DMS114 treated with DMSO at 0.1 percent for 48 hours (cell line): ENCODE results near the gene DCST2.

Experiments
- DNase-seq: peaks from one replicate; lab custom pipeline; 2025; ENCODE audit not compliant: unreplicated experiment; lab: John Stamatoyannopoulos, UW

The DCST2 gene

DNA sequence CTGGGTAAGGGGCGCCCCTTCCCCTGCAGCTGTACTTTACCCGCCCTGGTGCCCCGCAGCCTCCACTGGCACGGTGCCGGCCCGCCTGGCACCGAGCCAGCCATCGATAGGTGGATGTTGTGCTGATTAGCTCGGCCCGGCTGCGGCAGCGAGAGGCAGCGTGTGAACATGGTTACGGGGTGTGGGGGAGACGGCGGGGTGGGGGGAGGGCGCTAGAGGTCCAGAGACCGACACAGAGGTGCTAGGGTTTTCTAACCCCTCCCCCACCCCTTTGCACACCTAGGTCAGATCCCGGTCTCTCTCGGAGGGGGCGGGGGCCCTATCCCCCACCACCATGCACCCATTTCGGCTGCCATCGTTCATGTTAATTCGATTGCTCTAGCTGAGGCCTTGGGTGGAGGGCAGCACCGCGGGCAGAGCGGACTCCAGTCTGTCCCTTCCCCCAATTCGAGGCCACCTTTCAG, 36.6 kb upstream of the DCST2 start:
- no peak for DNase-seq

DNA sequence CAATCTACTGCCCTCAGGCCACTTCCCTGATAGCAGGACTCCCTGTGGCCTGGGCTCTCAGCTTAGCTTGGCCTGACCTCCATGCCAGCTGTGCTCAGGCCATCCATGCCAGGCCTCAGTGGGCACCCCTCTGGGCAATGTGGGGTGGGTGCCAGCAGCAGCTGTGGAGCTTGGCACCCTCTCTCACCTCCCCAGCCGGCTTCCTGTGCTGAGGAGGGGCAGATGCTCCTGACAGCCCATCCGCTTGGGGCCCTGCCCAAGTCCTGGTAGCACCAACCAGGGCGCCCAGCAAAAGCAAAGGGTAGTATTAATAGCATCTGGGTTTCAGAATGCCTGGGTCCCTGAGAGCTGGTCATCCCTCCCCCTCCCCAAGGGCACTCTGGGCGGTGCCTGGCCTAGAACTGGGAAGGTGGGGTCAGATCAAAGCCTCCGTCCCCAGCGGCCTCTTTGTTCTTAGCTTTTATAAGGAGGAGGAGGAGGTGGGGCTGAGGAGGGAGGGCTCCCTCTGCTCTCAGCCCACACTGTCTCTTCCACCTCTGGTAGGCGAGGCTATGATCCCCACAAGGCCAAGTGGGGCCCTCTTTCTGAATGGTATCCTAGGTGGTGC, 36.1 kb upstream of the DCST2 start:
- no peak for DNase-seq

DNA sequence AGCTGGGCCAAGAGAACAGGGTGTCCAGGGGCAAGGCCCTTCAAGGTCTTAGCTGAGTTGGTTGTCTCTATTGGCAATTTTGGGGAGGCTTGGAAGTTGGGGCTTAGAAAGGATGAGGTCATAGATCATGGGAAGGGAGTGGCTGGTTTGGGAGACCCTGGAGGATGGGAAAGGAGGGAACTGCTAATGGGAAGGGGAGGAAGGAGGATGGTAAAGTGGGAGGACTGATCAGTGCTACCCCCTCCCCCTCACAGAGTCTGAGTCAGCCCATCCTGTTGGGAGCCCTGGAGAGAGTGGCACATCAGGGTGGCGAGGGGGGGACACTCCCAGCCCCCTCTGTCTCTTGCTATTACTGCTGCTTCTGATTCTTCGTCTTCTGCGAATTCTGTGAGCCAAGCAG, 35.0 kb upstream of the DCST2 start:
- DNase-seq, result no peak

DNA sequence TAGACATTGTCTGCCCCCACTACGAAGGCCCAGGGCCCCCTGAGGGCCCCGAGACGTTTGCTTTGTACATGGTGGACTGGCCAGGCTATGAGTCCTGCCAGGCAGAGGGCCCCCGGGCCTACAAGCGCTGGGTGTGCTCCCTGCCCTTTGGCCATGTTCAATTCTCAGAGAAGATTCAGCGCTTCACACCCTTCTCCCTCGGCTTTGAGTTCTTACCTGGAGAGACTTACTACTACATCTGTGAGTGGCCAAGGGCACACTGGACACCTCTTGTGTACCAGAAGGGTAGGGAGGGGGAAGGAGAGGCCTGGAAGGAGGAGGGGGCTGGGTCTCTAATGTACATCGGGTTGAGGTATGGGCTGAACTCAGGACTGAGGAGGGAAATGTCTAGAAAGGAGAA, 33.2 kb upstream of the DCST2 start:
- DNase-seq, result no peak

DNA sequence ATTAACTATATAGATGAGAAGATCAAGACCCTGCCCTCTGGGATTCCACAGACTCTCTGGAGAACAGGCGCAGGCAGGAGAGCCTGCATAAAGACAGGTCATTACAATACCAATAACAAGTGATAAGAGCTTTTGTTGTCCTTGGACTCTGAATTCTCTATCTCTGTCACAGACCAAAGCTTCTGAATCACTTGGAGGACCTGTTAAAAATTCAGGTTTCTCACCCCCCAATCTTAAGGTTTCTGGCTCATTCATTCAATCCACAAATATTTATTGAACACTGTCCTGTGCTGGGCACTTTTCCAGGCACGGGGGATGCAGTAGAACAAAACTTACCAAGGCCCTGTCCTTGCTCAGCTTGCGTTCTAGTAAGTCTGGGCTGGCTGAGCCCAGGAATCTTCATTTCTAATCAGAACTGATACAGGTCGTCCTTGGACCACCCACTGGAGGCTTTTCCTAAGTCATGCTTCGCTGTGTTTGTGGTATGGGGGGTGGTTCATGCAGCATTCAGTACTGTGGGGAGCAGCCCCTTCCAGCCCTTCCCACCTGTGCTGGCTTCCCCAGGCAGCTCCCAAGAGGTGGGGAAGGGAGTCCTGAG, 31.4 kb upstream of the DCST2 start:
- no peak for DNase-seq

DNA sequence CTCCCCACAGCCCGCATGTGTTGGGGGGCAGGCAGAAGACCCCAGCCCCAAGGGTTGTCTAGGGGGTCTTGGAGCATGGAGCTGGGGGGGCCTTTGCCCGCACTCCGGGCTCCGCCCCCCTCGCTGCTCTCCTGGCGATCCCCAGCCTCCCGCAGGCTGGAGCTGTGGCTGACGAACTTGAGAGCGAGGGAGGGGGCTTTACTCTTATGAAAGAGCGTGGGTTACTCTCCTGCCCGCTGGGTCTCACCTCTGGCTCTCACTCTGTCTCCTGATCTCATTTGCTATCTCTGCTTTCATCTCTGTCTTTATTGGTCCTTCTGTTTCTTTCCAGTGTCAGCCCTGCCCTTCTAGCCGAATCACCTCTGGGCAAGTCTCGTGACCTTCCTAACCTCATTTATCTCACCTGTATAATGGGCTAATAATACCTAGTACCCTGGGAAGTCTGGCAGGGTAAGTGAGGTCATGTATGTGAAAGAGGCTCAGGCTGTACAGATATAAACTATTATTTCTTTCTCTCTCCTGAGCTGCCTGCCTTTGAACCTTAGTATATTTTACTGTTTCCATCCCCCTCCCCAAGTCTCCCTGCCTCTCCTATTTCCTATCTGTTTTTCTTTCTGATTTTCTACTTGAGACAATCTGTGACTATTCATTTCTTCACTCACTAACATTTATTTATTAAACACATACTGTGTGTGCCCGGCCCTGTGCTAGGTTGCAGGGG, 30.7 kb upstream of the DCST2 start:
- DNase-seq, result peak; percentile 56

DNA sequence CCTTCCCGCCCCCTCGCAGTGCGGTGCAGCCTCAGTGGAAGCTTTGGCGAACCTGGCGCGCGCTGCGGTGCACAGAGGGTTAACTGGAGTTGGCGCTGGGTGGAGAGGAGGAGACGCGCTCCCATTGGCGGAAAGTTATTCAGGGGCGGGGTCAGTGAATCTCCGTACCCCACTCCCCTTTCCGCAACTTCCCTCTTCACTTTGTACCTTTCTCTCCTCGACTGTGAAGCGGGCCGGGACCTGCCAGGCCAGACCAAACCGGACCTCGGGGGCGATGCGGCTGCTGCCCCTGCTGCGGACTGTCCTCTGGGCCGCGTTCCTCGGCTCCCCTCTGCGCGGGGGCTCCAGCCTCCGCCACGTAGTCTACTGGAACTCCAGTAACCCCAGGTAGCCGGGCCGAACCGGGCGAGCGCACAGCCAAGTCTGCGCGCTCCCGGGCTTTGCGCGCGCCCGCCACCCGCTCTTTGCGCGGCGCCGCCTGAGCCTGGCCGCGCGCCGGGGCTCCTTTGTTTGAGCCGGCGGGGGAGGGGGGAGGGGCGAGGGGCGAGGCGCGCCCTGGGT, 30.0 kb upstream of the DCST2 start, which contains the start of gene EFNA4:
Gene EFNA4 (plus strand): TSS at position 191 of the 561 bp plus-strand sequence. CDS start 84 bp downstream, at position 275.
- peak; percentile 93 for DNase-seq

DNA sequence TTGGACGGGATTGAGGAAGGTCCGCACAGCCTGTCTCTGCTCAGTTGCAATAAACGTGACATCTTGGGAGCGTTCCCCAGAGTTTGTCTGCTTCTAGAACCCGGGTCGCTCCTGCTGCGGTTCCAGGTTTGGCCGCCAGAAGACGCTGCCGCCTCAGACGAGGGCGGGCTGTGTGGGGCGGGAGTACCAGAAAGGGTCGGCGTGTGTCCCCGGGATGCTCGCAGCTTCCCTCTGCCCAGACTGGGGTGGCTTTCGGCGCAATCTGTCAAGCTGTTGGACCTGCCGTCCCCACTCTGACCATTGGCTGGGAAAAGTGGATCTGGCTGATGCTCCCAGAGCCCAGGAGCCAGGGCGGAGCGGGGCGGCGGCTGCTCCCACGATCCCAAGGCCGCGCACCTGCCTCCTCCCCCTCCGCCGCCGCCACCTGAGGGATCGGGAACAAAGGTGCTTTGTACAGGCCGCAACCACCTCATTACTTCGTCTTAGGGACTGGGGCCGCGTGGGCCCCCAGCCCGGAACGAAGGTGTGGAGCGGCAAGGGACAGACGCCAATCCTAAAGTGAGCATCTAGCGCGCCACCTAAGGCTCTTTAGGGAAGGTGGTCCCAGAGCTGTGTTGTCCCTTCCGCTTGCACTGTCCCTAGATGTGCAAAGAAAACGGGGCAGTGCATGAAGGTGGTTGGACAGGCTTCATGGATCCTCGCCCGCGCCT, 29.3 kb upstream of the DCST2 start:
- DNase-seq, result peak; percentile 75

DNA sequence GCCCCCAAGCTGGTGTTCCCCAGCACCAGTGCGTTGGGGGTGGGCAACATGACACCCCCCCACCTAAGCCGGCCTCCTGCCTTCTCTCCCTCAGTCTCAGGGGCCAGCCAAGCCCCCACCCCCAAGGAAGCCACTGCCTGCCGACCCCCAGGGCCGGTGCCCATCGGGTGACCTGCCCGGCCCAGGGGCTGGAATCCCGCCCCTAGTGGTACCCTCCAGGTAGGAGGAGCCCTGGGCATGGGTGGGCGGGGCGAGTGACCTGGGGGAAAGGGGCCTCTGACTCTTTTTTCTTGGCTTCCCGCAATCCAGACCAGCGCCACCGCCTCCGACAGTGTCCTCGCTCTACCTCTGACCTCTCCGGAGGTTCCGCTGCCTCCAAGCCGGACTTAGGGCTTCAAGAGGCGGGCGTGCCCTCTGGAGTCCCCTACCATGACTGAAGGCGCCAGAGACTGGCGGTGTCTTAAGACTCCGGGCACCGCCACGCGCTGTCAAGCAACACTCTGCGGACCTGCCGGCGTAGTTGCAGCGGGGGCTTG, 28.6 kb upstream of the DCST2 start:
- no peak for DNase-seq

DNA sequence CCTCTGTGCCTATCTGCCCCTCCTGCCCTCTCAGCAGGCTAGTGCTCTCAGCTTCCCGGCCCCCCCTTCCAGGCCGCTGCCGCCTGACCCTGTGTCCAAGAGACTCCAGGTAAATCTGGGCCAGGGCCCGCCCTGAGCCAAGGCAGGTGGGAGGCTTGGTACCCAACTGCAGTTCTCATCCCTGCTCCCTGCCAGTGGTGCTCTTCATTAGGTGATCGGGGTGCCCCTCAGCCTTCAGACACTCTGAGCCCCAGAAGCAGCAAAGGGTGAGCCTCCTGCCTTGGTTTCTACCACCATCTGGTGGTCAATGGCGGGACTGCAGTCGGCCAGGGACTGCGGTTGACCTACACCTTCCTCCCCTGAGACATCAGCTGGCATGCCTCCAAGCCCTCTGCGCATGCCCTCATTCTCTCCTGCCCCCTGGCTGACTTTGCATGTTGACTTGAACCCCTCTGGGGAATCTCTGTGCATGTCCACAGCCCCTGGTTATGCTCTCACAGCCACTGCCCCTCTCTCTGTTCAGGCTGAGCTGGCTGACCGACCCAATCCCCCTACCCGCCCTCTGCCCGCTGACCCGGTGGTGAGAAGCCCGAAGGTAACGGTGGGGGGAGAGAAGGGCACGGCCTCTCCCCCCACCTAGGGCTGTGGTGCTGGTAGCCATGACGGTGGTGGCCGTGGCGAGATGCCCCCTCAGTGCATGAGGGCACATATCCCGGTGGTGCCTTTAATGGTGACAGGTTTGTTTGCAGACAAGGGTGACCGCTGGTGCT, 28.0 kb upstream of the DCST2 start:
- peak; percentile 59 for DNase-seq

DNA sequence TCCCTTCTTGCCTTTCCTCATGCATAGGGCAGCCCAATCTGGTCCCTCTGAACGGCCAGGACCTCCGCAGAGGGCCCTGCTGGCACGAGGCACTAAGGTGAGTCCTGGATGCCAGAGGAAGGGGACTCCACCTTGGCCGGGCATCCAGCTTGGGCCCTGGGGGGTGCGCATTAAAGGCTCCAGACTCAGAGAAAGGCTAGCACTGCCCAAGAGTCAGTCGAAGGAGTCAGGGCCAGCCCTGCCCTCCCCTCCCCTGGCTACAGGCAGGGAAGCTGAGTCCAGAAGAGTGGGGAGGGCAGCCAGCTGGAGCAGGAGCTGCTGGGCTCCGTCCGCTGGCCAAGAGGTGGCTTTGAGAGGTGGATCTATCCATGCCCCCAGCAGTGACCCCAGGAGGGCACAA, 27.2 kb upstream of the DCST2 start:
- DNase-seq, result no peak

DNA sequence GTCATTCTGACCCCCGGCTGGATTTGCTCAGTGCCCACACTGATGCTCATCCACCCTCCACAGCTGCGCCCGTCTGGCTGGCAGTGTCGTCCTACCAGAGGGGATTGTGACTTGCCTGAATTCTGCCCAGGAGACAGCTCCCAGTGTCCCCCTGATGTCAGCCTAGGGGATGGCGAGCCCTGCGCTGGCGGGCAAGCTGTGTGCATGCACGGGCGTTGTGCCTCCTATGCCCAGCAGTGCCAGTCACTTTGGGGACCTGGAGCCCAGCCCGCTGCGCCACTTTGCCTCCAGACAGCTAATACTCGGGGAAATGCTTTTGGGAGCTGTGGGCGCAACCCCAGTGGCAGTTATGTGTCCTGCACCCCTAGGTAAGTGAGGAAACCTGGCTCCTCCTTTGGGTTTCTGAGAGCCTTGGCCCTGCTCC, 24.2 kb upstream of the DCST2 start:
- no peak for DNase-seq

DNA sequence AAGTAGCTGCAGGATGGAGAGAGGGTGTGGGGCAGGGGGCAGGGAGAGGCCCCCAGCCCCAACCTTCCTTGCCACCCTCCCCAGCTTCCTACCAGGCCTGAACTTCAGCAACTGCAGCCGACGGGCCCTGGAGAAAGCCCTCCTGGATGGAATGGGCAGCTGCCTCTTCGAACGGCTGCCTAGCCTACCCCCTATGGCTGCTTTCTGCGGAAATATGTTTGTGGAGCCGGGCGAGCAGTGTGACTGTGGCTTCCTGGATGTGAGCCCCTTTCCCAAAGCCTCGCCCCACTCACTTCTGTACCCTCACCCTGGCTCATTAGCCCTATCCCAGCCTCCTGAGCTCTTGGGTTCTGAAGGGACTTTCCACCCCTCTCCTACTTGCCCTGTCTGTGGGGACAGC, 23.5 kb upstream of the DCST2 start:
- DNase-seq, result no peak

DNA sequence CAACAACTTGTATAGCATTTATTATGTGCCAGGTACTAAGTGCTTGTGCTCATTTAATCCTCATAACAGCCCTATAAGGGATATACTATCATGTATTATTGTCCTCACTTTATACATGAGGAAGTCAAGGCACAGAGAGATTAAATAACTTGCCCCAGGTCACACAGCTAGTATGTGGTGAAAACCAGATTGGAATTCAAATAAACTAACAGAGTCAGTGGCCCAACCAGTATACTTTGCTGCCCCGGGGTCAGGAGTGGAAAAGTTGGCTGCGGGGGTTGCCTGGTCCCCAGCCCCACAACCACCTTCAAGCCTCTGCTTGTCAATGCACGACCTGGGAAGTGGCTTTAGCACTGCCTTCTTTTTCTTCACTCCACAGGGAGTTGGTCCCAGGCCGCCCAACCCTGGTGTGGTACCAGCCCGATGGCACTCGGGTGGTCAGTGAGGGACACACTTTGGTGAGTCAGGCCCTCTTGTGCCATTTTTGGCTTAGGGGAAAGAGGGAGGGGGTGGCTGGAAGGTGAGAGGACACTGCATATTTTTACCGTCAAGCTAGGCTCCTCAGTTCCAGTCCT, 20.0 kb upstream of the DCST2 start:
- DNase-seq, result no peak

DNA sequence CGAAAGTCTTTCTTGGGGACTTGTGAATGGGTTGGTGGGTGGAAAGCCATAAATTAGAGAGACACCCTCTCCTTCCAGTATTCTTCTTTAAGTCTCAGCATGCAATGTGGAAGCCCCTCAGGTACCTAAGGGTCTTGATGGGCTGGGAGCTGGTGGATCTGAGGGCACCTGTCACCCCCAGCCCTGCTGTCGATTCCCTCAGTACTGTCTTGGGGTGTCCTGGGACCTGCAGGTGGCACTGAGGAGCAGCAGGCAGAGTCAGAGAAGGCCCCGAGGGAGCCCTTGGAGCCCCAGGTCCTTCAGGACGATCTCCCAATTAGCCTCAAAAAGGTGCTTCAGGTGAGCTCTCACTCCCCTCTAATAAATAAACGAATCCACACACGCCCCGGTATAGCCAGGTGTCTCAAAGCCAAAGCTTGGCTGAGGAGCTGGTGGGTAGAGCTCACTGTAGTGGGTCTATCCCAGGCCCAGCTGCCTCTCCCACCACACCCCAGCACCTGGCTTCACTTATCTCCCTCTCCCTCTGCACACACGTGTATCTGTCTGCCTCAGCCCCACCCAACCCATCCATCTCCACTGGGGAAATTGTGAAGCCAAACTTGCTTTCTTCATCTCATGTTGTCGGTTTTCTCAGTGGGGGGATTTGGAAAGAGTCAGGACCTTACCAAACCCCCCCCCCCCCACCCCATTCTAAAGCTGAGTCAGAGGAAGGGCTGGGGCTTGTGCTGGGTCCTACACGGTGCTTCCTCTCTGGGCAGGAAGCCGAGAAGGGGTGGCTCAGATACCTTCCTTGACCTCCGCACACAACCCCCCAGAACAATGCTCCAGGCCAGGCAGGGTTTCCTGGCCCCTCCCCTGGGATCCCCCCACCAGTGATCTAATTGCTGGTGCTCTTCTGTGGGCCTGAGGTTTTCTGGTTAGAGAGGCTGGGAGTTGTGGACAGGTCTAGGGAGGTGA, 19.1 kb upstream of the DCST2 start:
- DNase-seq, result no peak

DNA sequence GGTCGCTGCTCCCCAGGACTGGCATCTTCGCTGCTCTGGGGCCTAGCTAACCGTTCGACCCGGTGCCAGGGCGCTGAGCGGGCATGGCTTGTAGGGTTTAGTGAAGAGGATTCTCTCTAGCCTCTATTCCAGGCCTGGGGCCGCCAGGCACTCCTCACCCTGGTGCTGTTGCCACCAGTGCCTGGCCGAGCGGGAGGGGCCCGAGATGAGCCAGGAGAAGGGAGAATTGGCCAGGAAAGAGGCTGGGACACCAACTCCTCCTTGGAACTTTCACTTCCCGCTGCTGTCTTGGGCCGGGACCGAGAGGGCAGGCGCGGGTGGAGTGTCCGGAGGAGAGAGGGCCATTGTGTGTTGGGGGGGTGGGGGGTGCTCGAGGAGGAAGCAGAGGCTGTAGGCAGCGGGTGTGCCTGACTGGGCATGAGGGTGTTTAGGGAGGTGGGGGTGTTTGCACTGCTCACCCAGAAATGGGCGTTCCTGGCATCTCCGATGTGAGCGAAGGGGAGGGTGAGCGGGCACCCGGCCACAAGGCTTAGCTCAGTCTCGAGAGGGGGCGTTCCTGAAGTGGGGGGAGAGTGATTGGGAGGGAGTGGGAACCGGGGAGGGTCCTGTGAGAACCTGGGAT, 18.3 kb upstream of the DCST2 start:
- DNase-seq, result no peak

DNA sequence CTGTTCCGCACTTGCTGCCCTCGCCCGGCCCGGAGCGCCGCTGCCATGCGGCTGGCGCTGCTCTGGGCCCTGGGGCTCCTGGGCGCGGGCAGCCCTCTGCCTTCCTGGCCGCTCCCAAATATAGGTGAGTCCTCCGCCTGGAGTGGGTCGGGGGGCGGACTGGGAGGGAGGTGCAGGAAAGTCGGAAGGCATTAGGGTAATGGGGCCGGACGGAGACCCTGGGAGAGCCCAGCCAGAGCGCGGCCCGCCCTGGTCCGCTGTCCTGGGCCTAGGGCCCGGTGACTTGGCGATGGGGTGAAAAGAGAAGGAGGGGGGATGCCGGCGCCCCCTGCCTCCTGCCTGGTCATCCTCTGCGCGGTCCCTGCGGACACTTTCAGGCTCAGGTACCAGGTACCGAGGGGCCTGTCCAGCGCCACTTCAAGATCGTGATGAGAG, 17.8 kb upstream of the DCST2 start:
- DNase-seq, result no peak

DNA sequence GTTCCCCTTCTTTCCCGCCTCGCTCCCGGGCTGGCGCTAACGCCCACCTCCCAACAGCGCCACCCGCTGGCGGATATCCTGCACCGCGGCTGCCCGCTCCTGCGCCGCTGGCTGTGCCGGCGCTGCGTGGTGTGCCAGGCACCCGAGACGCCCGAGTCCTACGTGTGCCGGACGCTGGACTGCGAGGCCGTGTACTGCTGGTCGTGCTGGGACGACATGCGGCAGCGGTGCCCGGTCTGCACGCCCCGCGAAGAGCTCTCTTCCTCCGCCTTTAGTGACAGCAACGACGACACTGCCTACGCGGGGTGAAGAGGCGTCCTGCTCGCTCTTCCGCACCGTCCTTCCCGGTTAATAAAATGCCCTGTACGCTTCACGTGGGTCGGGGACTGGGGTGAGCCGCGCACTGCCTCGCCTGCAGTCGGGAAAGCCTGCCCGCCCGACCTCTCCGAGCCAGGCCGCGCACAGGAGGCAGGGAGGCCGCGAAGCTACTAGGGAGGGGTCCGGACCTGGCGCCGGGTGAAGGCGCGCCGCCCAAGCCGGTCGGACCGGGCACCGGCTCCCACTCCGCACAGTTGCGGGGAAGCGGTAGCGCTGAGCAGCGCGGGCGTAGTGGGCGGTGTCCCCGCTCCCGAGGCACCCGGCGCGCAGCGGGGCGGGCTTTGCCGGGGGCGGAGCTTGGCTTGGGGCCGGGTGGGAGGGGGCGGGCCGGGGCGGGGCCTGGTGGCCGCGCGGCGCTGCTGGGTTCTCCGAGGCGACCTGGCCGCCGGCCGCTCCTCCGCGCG, 17.2 kb upstream of the DCST2 start, which contains the start of gene ADAM15:
Gene ADAM15 (plus strand): TSS at position 757 of the 782 bp plus-strand sequence. CDS start 71 bp downstream, outside the sequence.
- peak; percentile 73 for DNase-seq
